Activated CD4-positive, alpha-beta T cell treated with anti-CD3 and anti-CD28 coated beads for 24 hours (primary cell): ENCODE measurements around the gene AKAP13.

Experiments
- DNase-seq, 2 donors: peaks; one replicate each; pipeline ENCODE4 v3.0.0-alpha.2; 2020; ENCODE audit warnings: low read depth in 2 of 2

Gene AKAP13

DNA sequence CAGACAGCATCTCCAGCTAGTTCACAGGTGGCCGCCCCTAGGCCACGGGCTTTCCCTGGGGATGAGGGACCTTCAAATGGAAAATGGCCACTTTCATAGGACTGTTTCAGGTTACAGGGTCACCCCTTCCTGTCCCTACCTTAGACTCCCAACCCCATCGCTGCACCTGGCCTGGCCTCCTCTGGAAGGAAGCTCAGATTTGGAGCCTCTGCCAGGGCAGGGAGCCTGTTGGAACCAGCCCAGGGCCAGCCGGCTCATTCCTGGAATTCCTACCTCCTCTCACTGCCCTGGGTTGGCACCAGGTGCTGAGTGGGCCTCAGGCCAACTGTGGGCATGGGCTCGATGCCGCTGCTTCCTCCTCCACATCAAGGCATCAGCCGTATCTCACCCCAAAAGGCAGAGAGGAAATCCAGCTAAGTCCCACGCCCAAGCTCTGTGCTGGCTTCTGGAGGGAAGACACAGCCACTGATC lies 372.1 kb downstream of the AKAP13 start:
- DNase-seq = no peak

DNA sequence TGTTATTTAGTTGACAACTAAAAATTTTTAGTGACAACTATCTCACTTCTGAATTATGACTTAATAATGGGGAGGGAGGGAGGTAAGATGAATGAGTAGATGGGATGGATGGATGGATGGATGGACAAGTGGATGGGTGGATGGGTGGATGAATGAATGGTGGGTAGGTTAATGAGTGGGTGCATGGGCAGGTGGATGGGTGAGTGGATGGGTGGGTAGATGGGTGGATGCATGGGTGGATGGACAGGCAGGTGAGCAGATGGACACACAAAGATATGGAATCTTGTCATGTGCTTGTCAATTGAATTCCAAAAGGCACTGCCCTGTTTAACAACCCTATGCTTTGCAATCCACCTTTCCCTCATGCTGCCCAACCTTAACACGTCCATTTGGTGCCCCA lies 372.9 kb downstream of the AKAP13 start:
- no peak for DNase-seq

DNA sequence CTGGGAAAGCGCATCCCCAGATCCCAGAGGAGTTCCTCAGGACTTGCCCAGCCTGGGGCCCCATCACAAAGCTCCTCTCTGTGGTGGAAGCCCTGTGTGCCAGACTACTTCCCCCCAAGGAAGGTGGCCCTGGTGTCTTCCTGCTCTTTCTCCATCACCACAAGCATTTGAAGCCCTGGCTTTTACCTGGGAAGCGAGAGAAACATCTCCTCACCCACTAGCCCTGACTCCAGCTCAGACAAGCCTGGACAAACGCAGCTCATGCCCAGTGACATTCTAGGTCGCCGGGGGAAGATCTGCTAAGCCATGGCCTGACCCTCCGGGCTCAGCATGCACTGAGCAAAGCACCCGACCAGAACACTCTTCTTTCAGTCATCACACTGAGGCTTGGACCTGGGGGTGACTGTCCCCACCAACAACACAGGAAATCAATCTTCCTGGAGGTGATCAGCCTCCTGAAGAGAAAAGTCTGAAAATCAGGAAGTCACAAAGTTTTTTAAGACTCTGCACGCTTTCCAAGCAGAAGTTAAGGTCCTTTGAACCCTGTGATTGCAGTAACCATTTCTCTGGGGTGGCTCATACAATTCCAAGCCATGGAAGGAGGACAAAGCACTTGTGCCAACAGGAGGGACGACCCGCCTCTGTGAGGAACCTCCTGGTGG lies 373.5 kb downstream of the AKAP13 start:
- DNase-seq = no peak

DNA sequence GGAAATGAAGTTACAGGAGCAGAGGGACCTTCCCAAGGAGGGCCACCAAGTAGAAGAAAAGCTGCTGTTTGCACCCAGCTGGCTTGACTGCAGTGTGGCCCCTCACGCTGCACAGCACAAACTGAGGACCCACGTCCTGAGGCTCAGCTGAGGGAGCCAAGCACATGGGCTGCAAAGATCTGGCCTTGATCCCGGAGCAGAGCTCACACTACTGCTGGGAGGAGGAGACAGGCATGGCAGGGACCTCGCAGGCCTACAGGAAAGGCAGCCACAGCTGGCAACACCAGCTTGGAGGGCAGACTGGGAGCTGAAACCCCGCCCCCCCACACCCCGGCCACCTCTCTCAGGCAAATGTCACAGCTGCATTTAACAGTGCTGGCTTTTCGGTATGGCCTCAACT lies 374.6 kb downstream of the AKAP13 start:
- no peak for DNase-seq

DNA sequence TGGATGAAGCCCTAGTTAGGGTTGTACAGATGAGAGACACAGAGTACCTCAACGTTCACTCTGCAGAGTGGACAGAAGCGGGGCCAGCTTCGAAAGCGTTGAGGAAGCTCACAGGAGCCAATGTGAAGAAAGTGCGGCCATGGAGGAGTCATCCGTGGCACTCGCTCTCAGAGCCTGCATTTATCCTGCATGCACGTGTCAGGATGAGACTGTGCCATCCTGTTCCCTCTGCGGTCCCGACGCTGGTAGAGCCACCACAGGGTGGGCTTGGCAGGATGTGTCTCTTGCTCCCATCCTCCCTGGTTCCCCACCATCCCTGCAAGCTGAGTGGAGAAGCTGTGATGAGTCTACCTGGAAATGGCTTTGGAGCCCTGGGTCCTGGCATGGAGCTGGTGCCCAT lies 375.1 kb downstream of the AKAP13 start:
- no peak for DNase-seq

DNA sequence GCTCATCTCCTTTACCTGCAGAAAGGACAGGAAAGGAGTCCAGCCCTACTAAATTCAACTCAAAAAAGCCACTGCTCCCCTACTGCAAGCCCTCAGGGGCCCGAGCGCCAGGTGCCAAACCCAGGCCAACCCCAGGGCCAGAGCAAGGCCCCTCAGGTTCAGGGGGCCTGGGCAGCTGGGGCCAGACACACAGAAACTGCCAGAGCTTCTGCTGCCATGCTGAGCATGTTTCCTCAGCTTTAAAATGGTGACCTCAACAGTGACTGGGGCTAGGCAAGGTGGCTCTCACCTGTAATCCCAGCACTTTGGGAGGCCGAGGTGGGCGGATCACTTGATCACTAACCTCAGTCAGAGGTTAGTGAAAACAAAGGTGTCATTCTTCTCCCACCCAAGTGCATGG lies 375.5 kb downstream of the AKAP13 start:
- no peak for DNase-seq

DNA sequence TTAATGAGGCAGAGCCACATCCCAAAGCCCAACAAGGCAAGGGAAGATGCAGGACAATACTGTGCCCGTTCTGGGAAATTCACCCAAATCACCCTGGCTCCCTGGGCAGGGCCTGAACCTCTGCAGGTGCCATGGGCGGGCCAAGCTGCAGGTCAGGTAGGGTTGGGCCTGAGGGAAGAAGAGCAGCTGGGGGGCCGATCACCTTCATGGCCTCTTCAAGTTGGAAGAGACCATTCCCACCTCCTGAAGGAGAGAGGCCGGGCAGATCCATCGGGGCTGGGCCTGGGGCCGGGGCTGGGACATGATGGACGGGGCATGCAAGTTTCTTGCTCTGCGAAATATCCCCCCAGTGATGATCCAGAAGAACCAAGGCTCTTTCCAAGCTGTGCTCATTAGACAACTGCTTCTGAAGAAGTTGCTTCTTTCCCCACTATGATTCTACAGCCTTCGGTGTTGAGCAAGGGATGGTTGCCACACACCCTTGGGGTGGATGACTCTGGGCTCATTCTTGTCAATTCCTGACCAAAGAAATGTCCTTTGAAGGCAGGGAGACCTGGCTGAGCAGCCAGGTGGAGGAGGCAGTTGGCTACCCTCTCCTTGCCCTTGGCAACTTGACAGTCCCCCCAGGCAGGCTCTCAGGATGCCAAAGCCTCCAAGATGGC lies 376.1 kb downstream of the AKAP13 start:
- DNase-seq = no peak

DNA sequence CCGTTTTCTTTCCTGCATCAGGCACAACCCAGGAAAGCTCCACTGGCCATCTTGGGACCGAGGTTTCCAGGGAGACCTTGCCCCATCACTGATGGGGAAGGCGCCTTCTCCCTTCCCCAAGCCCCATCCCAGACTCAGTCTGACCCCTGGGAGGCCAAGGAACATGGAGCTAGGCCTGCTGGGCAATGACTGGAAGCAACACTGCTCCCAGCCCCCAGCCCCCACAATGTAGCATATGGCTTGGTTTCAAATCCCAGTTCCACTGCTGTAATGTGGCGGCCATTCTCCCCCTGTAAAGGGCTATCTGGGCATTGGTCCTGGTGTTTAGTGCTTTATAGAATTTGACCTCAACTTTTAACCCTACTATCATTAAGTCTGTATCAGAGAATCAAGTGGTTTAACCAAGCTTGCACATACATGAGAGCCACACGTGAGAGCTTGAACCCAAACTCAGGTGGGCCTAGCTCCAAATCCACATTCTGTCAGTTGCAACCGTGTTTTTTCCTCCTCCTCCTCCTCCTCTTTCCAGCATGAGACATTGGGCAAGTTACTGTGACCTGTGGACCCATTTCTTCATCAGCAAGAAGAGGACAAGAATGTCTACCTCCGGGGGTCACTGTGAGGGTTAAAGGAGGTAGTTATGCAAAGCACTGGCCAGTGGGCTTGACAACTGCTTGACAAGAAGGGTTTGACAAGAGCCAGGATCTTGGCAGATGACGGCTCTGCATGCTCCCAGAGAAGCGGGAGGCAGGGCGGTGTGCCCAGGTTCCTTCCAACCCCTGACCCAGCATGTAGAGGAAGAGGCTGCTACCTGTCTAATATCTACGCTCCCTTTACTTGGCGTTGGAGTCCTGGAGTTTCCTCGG lies 376.9 kb downstream of the AKAP13 start:
- no peak for DNase-seq

DNA sequence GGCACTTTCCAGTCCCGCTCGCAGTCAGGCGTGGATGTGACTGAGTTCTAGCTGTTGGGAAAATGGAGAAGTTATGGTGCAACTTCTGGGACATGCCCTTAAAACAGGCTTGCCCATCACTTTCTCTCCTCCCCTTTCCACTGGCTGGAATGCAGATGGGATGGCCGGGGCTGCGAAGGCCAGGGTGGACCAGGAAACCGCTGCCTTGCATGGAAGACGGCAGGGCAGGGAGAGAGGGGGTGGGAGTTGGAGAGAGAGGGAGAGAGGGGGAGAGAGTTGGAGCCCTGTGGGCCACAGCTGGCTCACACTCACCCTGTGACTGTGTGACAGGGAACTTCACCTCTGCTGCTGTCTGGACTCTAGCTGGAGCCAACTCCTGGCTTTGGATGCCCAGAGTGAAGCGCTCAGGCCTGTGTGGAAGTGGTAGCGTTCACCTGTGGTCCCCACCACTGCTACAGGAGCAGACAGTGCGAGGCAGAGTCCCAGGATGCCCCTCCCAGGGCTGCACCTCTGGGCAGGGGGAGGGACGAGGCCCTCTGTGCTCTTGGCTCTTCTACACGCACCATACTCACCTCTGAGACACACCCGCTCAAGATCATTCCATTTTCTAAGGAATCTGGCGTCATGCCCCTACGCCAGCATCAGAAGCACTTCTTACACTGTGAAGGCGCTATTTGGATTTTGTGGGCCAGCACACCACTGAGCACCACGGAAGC lies 377.7 kb downstream of the AKAP13 start:
- DNase-seq = no peak

DNA sequence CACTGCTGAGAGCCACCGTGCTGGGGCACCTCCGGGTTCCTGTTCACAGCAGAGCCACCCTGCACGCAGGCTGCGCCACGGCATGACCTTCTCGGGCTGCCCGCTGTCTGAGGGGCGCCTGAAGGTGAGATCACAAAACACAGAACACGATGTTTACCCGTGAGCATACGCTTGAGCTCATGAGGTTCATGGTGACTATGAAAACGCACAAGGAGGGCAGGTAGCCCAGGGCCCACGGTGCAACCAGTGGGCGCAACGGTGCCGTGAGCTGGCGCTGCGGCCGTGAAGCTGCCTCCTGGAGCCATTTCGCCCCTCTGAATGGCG lies 378.2 kb downstream of the AKAP13 start:
- DNase-seq = no peak

DNA sequence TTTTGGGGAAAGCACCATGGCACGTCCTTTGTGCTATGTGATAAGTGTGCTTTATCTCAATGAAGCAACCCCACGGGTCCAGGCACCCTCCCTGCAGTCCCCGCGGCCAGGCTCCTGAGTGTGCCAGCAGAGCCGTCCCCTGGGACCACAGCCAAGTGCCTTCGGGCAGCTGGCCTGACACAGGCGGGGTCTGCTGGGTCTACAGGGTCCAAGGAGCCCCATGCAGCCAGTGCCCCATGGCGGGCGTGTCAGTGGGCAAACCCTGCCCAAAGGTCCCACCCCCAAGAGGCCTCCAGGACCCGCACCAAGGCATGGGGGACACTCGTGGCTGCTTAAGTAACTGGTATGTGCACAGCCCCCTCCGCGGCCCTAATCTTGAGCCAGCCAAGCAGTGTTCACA lies 379.0 kb downstream of the AKAP13 start:
- no peak for DNase-seq

DNA sequence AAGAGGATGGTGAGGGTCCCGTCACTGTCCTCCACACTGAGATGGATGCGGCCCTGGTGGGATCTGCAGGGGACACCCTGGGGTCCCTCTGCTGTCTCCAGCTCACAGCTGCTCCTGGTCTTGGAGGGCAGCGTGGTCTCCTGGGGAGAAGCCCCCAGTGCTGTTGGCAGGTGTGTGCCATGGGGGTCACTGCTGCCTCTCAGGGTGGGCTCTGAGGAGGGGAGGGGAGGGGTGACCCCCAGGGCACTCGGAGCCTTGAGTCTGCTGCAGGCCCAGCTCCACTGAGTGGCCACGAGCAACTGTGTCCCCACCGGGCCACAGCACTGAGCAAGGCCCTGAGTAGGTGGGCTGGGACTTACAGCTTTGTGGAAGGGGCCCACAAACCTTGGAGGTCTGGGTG lies 379.6 kb downstream of the AKAP13 start:
- no peak for DNase-seq

DNA sequence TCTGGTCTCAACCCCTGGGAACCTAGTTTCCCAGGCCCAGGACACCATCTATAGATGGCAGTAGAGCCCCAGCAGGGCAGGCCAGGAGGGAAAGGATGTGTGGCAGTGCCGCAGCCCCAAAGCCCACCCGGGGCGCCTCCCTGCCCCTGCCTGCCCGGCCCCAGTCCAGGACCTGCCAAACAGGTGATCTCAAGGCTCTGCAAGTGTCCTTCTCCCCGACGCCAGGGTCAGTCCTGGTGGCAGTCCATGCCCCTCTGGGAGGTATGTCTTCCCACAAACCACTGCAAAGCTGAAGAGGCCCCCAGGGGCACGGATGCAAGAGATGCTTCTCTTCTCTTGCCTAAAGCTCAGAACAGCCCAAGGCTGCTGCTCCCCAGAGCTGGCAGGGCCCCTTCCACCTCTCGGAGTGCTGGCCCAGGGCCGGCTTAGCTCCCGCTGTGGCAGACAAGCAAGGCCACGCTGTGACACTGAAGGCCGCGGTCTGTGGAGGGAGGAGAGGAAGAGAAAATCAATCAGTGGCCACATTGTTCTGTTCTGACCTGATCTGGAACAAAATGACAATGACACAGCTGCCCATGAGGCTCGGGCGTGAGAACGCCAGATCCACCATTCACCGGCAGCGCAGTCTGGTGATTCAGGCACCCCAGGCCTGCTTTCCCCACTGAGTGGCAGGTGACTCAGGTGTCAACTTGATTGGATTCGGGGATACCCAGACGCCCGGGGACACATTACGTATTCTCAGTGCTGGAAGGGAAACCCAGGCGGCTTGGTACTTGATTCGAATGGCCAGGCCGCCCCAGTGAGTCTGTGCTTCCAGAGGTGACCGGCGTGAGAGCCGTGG lies 380.3 kb downstream of the AKAP13 start:
- no peak for DNase-seq

DNA sequence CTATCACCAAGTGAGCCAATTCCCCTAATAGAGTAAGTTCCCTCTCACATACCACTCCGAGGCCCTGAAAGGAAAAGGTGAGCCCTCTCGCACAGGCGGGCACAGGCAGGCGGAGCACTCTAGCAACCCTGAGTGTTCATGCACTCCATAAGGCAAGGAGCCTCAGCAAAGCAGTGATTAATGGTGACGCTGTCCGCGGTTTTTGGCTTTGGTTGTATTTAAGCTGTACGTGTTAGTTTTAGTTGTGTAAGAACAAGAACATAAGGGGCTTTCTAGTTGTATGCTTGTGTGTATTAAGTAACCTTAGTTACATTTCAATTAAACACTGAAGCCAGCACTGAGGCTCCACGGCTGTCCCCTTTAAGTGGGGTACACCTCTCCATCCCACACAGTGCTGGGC lies 381.2 kb downstream of the AKAP13 start:
- no peak for DNase-seq

DNA sequence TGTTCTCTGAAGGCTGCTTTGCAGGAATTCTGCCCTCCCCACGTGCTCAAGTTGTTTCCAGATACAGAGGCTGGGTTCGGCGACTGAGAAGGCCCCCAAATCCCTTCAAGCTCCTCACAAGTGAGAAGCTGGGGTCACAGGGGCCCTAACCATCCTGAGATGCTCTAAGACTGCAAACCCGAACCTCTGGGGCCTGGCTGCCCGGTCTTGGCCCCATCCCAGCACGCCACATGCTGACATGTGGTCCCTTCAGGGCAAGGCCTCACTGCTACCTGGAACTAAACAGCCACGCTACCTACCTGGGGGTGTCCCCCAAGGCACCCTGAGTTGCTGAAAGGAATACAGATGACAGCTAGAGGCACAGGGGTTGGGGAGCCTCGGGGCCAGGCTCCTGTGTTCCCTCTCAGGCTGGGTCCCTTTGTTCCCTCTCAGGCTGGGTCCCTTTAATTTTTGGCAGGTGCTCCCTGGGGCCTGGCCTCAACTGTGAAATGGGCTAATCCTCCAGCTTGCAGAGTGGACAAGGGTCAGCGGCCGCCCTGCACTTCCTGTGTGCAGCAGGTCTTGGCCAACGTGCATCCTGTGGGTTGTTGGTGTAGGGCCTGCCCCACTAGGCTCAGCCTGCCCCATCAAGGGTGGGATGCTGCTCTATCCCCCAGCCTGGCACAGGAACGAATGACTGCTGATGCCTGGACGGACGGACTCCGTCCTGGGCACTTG lies 381.8 kb downstream of the AKAP13 start:
- DNase-seq = no peak

DNA sequence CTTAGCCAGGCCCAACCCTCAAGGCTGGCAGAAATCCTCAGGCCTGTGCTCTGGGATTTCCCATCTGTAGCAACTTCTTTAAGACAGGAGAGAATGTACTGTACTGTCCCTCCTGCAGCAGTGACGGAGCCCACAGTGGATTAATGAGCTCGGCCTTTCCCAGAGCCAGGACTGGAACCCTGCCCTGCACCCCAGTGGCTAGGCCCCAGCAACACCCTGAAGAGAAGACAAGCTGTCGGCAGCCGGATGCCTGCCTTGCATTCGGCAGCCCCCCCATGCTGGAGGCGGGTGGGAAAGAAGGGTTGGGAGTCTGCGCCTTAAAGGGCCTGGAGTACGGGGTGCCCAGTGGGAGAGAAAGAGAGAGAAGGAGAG lies 382.3 kb downstream of the AKAP13 start:
- no peak for DNase-seq

DNA sequence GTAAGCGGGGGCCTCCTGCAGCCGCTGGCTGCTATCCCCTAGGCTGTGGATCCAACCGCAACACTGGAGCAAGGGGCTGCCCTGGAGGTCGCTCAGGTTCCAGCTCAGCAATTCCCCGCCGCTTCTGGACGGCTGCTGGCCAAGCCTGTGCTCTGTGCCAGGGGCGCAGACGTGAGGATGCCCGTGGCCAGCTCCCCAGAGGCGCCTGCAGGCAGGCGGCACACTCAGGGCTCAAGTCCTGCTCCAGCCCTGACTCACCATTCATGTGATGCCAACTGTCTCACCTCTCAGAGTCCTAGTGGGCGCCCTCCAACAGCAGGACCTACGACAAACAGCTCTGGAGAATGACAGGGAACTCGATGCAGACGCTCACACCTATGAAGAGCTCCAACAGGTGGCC lies 382.8 kb downstream of the AKAP13 start:
- DNase-seq = no peak

DNA sequence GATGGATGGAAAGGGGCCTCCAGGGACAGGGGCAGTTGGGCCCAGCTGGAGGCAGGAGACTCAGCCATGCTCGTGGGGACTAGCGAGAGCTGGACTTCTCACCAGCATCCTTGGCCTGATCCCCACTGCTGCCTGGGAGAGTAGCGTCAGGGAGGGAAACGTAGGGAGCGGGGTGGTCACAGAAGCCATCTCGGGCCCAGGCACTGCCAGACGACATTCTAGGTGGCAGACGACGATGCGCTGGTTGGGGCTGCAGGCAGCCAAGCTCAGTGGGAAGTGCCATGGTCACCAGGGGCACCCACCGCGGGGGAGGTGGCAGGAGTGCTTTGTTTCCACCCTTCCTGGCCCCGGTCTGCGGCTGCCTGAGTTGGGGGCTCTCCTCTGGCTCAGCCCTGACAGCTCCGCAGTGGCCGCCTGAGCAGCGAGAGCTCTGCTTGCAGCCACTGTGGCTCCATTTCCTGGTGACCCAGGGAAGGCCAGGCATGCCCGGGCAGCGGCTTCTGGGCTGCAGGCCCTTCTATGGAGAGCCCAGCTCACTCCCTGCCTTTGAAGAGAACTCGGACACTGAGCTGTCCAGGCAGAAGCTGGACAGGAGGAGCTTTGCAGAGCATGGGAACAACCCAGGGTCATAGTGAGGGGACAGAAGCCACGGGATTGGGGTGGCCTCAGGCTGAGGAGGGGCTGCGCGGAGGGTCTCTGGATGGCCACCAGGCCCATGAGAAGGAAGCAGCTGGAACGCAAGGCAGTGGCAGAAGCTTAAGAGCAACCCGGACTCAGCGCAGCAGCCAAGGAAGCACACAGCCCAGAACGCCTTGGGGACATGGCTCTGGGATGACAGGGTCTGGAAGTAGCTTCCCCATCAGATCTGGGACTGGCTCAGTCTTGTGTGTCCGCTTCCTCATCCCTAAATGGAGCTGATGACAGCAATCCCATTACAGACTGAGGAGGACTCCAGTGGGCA lies 383.6 kb downstream of the AKAP13 start:
- no peak for DNase-seq

DNA sequence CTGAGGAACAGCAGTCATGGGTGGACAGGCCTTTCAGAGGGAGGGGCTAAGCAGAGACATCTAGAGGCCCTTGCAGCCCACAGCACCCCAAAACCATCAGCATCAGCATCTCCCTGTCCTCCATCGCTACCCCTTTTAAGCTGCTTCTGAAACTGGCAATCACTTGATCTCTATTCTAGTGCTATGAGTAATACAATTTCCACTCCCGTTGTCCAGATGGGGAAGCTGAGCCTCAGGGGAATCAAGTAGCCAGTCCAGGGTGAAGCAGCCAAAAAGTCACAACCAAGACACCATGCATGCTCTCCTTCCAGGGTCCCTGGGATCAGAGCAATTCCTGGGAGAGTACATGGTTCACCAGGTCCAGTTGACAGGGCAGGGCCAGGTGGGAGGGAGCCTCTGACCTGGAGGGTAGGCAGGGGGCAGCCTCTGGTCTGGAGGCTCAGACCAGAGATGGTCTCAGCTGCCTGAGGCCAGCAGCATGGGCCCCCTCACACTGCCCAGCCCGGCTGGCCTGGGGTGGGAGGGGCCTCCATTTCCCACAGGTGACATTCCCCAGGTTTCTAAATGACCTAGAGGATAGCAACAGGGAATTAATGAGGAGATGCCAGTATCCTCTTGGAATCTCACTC lies 384.4 kb downstream of the AKAP13 start:
- no peak for DNase-seq
